NCI-H748 (cell line): Measurements from ENCODE around the gene MUC5AC.
"Not testable (repeated sequence)": the region's sequence is repeated elsewhere in the genome, so short reads cannot be mapped to it uniquely, and the experiment has no call there.

Experiments
- DNase-seq: peaks from one replicate; lab custom pipeline; 2025; ENCODE audit not compliant: unreplicated experiment; lab: John Stamatoyannopoulos, UW

MUC5AC gene

GRCh38 chr11:1147792-1148191 lies 10.0 kb upstream of the MUC5AC start:
- DNase-seq: no peak

- peak; percentile 84 for DNase-seq
These were observed 9.0 kb upstream of the MUC5AC start for GRCh38 chr11:1148752-1149180.

- no peak for DNase-seq
These were observed 8.2 kb upstream of the MUC5AC start for GRCh38 chr11:1149545-1149944.

GRCh38 chr11:1150116-1150515 lies 7.6 kb upstream of the MUC5AC start:
- no peak for DNase-seq

- DNase-seq: peak; percentile 43
These were observed 6.9 kb upstream of the MUC5AC start for GRCh38 chr11:1150769-1151365.

- DNase-seq: no peak
These were observed 6.1 kb upstream of the MUC5AC start for GRCh38 chr11:1151366-1152315.

- no peak for DNase-seq
These were observed 5.2 kb upstream of the MUC5AC start for GRCh38 chr11:1152316-1153104.

GRCh38 chr11:1153105-1153950 lies 4.4 kb upstream of the MUC5AC start:
- no peak for DNase-seq

- DNase-seq: no peak
These were observed 3.7 kb upstream of the MUC5AC start for GRCh38 chr11:1153951-1154493.

- not testable (repeated sequence) for DNase-seq
These were observed 3.1 kb upstream of the MUC5AC start for GRCh38 chr11:1154656-1155055.

GRCh38 chr11:1155274-1155693 lies 2.5 kb upstream of the MUC5AC start:
- DNase-seq: no peak

GRCh38 chr11:1156506-1157340 lies 1.0 kb upstream of the MUC5AC start:
- DNase-seq: no peak

GRCh38 chr11:1157341-1157644 lies 460 bp upstream of the MUC5AC start:
- DNase-seq: no peak

GRCh38 chr11:1158681-1159487 lies 1.1 kb downstream of the MUC5AC start:
- DNase-seq: no peak

GRCh38 chr11:1159488-1160220 lies 1.9 kb downstream of the MUC5AC start:
- DNase-seq: not testable (repeated sequence)

- no peak for DNase-seq
These were observed 2.7 kb downstream of the MUC5AC start for GRCh38 chr11:1160231-1161101.
